Measurements from ENCODE around the gene TEP1. TPM values are rescaled to one million over a fixed set of nuclear protein-coding genes. Genes with fewer than 3 reads are reported as not detected.
"Not testable (repeated sequence)": the region's sequence is repeated elsewhere in the genome, so short reads cannot be mapped to it uniquely, and the experiment has no call there.

TEP1 gene
- total RNA-seq, 4 donors from 2014 or later = 26.6 to 39.3 (median 29.7) TPM

GRCh38 chr14:20343092-20343861, 70.0 kb downstream of the TEP1 start, which contains the start of gene PARP2:
Gene PARP2, plus strand, starts transcription at chr14:20343635. Its CDS starts 7 bp downstream, at chr14:20343642.
- 0 to 1% methylated on average over 17 to 42 of the region's 50 CpGs for WGBS, 2 donors
- peak within 1 kb of the TSS; percentile 32 to 88 (median 64) for H3K4me3 ChIP-seq (replicated peaks in 1 of 3)
- no peaks in the 10 kb centered on the region for H3K9me3 ChIP-seq
- DNase-seq = peak; percentile 98
- no peak for TF ChIP-seq CTCF (IDR thresholded peaks at IDR 0.05)
- TF ChIP-seq POLR2A (IDR thresholded peaks at IDR 0.05) = peak; percentile 80 to 95
- peak within 1 kb of the TSS; percentile 90 to 95 (median 94) for H3K27ac ChIP-seq
- H3K27me3 ChIP-seq = no peaks in the 10 kb centered on the region
- no peaks in the 10 kb centered on the region for H3K4me1 ChIP-seq
- intact Hi-C loops (cut with DNase I) = no loop called here
- H3K36me3 ChIP-seq = peaks cover 0 to 7% of the 10 kb centered on the region in 2 donors

DNA sequence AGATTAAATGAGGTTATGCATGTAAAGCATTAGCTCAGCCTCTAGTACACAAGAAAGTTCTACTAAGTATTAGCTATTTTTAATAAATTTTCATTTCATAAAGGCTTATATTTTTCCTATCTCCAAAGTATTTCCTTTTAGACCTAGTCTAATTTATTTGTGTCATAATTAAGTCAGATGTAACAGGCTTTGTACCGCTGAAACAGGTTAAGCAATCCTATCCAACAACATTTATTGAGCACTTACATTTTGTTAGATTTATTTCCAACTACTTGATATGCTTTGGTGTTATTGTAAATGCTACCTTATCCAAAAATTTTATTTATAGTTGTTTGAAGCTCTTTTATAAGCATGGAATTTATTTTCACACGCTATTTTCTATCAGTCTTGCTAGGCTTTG, 71.7 kb downstream of the TEP1 start:
- intact Hi-C loops (cut with DNase I) = no loop called here
- no peaks in the 10 kb centered on the region for H3K27me3 ChIP-seq
- WGBS, 2 donors = 78 to 82% methylated on average over 2 of the region's 2 CpGs
- no peak for TF ChIP-seq CTCF (IDR thresholded peaks at IDR 0.05)
- TF ChIP-seq POLR2A (IDR thresholded peaks at IDR 0.05) = peak in 1 of 2 donors; percentile 13
- H3K4me1 ChIP-seq = no peaks in the 10 kb centered on the region
- peak overlapping the region in 2 of 3 donors; percentile 64 to 69 for H3K4me3 ChIP-seq (replicated peaks in 1 of 3)
- no peaks in the 10 kb centered on the region for H3K9me3 ChIP-seq
- H3K36me3 ChIP-seq = no peaks in the 10 kb centered on the region
- H3K27ac ChIP-seq = peak overlapping the region in 2 of 3 donors; percentile 90 to 94
- no peak for DNase-seq

GRCh38 chr14:20341032-20341431, 72.3 kb downstream of the TEP1 start:
- H3K4me1 ChIP-seq; intact Hi-C loops (cut with DNase I); DNase-seq; H3K9me3 ChIP-seq; H3K36me3 ChIP-seq; H3K4me3 ChIP-seq (replicated peaks in 1 of 3); H3K27ac ChIP-seq; H3K27me3 ChIP-seq: not testable (repeated sequence)
- 96 to 99% methylated on average over 4 of the region's 4 CpGs for WGBS, 2 donors

DNA sequence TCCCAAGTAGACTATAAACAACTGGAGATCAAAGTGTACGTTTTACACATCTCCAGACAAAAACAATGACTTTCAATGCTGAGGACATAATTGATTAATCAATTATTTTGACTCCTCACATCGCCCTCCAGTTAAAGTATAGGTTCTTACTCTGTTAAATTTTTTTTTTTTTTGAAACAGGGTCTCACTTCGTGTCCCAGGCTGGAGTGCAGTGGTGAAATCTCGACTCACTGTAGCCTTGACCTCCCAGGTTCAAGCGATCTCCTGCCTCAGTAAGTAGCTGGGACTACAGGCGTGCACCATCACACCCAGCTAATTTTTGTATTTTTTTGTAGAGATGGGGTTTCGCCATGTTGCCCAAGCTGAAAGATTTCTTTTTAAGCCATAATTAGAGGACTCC, 79.3 kb downstream of the TEP1 start:
- Histone ChIP-seq H3K4me3 (replicated peaks in 1 of 3) (no peak overlapping the region), H3K27me3 (no peaks in the 10 kb centered on the region), H3K36me3 (no peaks in the 10 kb centered on the region), H3K9me3 (no peaks in the 10 kb centered on the region), H3K27ac (peak overlapping the region in 2 of 3 donors; percentile 77 to 79), H3K4me1 (peaks cover 13 to 16% of the 10 kb centered on the region in 2 donors)
- no peak for DNase-seq
- intact Hi-C loops (cut with DNase I) = loop anchor here (5.0 to 10.0 kb wide), 2 partner anchors 121 to 348 kb away; partner anchors contain the start of genes APEX1, OSGEP and RNASE4
- WGBS, 2 donors = 78 to 81% methylated on average over 7 of the region's 7 CpGs
- TF ChIP-seq CTCF (IDR thresholded peaks at IDR 0.05) (no peak), POLR2A (IDR thresholded peaks at IDR 0.05) (no peak)

- peaks cover 13 to 16% of the 10 kb centered on the region in 2 donors for H3K4me1 ChIP-seq
- TF ChIP-seq POLR2A (IDR thresholded peaks at IDR 0.05) (no peak), CTCF (IDR thresholded peaks at IDR 0.05) (no peak)
- DNase-seq = no peak
- peak overlapping the region; percentile 11 to 79 (median 77) for H3K27ac ChIP-seq
- peak overlapping the region in 1 of 3 donors; percentile 37 for H3K4me3 ChIP-seq (replicated peaks in 1 of 3)
- no peaks in the 10 kb centered on the region for H3K27me3 ChIP-seq
- H3K9me3 ChIP-seq = no peaks in the 10 kb centered on the region
- H3K36me3 ChIP-seq = no peaks in the 10 kb centered on the region
- intact Hi-C loops (cut with DNase I) = loop anchor here (5.0 to 10.0 kb wide), 2 partner anchors 121 to 349 kb away; partner anchors contain the start of genes APEX1, OSGEP and RNASE4
- 18 to 22% methylated on average over 3 of the region's 3 CpGs for WGBS, 2 donors
These were observed 79.8 kb downstream of the TEP1 start for GRCh38 chr14:20333494-20333841.
